Activated CD4-positive, CD25-positive, alpha-beta regulatory T cell treated with anti-CD3 and anti-CD28 coated beads, Interleukin-2, amount 50 U/mL, for 16 hours (primary cell): Measurements from ENCODE around the gene DPF1.

Experiments
- DNase-seq: peaks from one replicate; pipeline ENCODE4 v3.0.0-alpha.2; 2020; ENCODE audit warnings: low read depth, low spot score

The DPF1 gene

DNA sequence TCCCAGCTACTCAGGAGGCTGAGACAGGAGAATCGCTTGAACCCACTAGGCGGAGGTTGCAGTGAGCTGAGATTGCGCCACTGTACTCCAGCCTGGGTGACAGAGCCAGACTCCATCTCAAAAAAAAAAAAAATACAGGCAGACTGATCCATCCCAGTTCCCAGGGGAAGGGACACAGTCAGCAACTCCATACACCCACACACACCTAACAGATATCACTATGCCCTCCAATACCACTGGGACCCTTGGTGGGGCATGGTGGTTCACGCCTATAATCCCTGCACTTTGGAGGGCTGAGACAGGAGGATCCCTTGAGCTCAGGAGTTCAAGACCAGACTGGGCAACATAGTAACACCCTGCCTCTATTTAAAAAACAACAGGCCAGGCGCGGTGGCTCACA, 2.6 kb downstream of the DPF1 start:
- no peak for DNase-seq

GRCh38 chr19:38219221-38219620, 4.8 kb downstream of the DPF1 start:
- no peak for DNase-seq

DNA sequence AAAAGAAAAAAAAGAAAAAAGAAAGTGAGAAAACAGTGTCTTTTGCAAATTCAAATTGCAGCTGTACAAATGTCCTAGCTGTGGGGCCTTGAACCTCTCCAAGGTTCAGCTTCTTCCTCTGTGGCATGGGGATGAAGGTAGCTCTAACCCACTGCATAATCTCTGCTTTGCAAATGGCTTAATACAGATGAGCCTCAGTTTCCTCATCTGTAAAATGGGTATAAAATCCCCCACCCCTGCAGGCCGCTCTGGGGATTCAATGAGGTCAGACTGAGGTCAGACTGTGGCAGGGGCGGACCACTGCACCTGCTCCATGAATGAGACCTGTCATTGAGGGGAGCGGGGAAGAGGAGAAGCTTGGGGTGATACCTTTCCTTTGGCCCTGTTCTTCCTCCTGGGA, 5.8 kb downstream of the DPF1 start:
- DNase-seq: no peak

DNA sequence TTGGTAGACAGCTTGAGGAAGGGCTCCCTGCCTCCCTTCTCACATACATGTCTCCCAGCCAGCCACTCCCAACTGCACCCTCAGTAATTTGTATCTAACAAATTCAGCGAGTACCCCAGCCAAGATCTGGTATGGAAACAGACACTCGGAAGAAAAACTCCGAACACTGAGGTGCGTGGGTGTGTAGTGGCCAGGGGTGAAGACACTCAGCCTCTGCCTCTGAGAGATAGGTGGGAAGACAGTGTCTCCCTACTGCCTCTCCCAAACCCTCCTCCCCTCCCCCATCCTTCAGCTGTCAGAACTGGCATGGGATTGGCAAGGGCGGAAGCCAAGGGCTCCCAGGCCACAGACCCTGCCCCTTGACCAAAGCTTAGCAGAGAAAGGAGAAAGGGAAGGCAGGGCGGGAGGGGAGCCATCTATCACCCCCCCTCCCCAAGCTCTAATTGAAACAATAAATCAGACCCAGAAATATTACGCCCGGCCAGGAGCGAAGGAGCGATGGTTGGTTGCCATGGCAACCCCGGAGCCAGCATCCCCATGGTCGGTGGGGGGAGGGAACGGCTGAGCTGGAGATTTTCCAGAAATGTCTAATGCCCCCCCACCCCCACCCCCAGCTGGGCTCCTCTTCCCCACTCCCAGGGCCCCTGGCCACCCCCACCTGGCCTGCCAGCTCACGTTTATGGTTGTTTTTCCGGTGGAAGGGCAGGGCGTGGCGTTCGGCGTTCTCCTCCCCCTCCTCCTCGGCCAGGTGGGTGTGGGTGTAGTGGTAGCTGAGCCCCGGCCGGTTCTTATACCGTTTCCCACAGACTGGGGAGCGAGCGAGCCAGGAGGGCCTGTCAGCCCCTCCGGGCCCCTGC, 7.0 kb downstream of the DPF1 start:
- no peak for DNase-seq

DNA sequence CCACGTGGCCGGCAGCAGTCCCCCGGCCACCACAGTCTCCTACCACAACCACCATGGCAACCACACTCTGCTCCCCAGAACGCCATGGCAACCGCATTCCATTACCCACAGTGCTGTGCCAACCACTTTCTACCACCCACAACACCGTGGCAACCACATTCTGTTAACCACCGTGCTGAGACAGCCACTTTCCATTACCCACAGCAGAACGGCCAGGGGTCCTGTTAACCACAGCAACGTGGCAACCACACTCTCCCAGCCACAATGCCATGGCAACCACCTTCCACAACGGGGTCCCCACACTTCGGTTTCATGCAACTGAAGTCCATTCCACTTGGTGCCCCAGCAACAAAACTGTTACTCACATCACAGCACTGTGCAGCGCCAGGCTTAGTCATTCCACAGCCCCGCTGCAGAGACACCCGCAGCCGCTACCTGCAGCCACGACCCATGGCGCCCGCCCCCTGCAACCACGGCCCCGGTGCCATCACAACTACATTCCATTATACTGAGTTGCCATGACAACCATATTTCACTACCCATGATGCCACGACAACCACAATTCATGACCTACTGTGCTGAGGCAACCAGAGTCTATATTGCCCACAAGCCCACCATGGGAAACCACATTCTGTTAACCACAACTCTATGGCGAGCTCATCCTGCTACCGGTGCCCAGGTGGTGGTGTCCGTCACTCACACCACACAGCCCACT, 10.0 kb downstream of the DPF1 start:
- peak; percentile 11 for DNase-seq

- DNase-seq: no peak
Measured at GRCh38 chr19:38213469-38213868, 10.6 kb downstream of the DPF1 start.

DNA sequence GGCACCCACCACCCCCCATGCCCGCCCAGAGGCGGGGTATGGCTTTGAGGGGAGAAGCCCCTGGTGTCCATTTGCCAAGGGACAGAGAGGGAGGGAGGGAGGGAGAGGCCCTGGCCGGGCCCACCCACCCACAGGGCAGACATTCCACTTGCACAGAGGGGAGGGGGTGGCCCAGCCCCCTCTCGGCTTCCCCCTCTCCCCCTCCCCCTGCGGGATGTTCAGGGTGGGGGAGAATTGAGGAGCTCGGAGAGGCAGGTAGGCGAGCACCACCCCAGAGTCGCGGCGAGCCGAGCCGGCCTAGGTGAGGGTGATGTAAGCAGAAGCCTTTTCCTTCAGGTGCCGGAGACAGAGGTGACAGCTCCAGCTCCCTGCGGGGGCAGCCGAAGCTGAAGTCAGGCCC, 12.3 kb downstream of the DPF1 start:
- DNase-seq: no peak

GRCh38 chr19:38211151-38211591, 12.9 kb downstream of the DPF1 start:
- no peak for DNase-seq

DNA sequence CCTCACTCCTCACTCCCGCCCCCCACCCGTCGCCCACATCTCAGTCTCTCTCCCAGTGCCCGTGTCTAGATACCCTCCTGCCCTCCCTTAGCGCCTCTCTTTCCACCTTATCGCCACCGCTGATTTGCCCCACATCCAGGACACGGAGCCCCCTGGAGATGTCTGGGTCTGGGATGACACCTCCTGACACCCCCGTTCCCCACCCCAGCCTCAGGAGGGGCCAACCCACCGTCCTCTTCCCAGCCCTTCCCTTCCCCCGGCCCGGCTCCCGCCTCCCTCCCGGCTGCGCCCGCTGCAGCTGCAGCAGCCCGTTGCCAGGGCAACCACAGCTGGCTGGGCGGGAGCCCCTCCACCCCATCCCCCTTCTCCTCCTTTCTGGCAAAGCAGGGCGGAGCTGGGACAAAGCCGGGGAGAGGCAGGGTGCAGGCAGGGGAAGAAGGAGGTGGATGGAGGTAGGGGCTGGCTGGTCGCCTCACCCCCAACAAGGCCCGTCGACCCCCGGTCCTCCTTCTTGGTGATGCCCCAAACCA, 13.5 kb downstream of the DPF1 start:
- DNase-seq: no peak

DNA sequence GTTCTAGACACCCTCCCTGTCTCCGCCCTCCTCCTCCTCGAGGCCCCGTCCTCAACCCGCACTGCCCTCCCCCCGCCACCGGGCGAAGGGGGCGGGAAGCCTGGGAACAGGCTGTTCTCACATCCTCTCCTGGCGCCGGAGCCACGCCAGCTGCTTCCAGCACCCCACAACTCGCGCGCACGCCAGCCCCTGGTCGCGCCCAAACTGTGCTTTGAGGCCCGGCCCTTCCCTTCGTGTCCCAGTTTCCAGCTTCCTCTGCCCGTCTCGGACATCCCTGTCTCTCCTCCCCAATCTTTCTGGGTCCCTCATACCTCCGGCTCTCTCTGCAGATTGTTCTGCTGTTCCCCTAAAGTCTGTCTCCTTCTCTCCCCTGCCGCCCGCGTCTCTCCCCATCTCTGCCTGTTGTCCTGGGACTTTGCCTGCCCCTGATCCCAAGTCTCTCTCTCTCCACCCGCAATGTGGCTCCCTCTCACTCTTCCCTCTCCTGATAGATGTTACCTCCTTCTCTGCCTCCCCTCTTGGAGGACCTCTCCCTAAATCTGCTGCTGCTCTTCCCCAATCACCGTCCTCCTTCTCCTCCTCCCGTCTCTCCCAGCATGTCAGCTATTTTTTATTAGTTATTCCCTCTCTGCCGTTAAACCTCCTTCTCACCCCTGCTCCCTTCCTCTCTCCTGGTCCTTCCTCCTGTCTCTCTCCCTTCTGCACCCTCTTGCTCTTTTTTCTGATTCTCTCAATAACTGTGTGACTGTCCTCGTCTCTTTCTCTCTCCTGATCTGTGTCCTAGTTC, 14.2 kb downstream of the DPF1 start:
- DNase-seq: no peak

GRCh38 chr19:38209152-38209551, 14.9 kb downstream of the DPF1 start:
- no peak for DNase-seq

- DNase-seq: no peak
Measured at GRCh38 chr19:38208571-38208970, 15.5 kb downstream of the DPF1 start.

- DNase-seq: no peak
Measured at GRCh38 chr19:38207543-38207942, 16.5 kb downstream of the DPF1 start.

DNA sequence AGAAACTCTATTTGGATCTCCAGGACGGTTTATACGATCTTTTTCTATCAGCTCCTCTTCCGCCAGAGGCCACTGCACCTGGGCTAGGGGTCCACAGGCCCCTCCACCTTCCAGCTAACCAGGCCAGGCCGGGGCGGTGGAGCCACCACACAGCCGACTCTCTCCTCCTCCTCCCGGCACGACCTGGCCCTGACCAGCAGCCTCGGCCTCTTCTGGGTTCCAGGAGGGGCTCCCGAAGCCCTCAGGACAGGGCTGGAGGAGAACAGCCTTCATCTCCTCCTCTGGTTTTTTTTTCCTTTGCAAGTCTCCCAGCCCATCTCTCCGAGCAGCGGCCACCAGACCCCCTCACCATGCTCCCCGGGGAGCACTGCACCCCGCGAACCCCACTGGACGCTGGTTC, 17.1 kb downstream of the DPF1 start:
- no peak for DNase-seq

- no peak for DNase-seq
Measured at GRCh38 chr19:38206006-38206745, 17.8 kb downstream of the DPF1 start.

- no peak for DNase-seq
Measured at GRCh38 chr19:38204728-38205127, 19.3 kb downstream of the DPF1 start.

- DNase-seq: no peak
Measured at GRCh38 chr19:38204096-38204495, 19.9 kb downstream of the DPF1 start.

GRCh38 chr19:38203197-38203596, 20.8 kb downstream of the DPF1 start:
- DNase-seq: no peak

DNA sequence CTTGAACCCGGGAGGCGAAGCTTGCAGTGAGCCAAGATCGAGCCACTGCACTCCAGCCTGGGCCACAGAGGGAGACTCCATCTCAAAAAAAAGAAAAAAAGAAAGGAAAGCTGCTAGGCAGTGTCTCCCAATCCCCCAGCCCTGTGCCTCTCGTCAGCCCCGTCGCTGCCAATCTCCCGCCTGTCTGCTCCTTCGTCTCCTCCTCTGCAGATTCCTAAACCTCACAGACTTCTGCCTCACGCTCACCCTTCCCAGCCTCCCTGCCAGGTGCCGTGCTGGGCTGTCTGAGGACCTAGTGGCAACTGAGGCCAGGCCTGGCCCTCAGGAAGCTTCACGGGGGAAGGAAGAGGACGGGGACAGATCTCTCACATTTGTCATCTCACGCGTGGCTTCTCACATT, 21.5 kb downstream of the DPF1 start:
- no peak for DNase-seq

GRCh38 chr19:38201731-38202130, 22.3 kb downstream of the DPF1 start:
- DNase-seq: no peak

- no peak for DNase-seq
Measured at GRCh38 chr19:38199340-38199739, 24.7 kb downstream of the DPF1 start.
